ENCODE measurements around the gene PTCRA.
"Not testable (repeated sequence)": the region's sequence is repeated elsewhere in the genome, so short reads cannot be mapped to it uniquely, and the experiment has no call there.

PTCRA gene

DNA sequence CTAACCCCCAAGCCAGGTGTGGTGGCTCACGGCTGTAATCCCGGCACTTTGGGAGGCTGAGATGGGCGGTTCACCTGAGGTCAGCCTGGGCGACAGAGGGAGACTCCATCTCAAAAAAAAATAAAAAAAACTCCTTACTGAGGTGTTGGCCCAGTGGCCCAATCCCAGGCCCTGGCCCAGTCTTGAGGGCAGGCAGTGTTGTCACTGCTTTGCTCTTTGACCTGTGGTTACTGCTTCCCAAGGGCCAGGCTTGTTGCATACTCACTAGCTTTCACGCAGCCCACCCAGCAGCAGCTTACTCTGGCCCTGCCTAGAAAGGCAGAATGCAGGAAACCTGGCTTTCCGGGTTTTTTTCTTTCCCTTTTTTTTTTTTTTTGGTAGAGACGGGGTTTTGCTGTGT lies 26.6 kb downstream of the PTCRA start:
- DNase-seq, result no peak

DNA sequence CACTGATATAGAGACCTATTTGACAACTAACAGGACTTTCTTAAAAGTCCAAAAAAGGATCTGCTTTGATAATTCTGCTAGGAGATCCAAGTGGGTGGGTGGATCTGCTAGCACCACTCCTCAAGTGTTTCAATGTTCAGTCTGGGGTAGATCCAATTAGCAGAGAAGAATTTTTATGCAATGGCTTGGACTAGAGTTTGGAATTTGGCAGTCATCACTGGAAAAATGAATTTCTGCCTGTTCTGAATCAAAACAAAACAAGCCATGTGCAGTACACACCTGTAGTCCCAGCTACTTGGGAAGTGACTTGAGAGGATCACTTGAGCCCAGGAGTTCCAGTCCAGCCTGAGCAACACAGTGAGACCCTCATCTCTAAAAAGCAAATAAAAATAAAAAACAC lies 32.1 kb downstream of the PTCRA start:
- DNase-seq, result no peak

DNA sequence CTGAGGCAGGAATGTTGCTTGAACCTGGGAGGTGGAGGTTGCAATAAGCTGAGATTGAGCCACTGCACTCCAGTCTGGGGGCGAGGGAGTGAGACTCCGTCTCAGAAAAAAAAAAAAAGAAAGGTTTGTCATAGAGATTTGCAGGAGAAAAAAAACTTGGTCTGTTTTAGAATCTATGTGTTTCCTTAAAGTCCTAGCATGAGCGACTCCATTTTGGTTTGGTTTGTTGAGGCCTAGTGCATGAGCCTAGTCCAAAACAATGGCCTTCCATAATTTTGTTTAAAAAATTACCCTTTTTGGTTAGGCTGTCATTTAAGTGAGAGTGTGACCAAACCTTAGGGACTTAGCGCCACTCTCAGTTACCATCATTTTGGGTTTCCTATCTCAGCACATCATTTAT lies 36.5 kb downstream of the PTCRA start:
- no peak for DNase-seq

DNA sequence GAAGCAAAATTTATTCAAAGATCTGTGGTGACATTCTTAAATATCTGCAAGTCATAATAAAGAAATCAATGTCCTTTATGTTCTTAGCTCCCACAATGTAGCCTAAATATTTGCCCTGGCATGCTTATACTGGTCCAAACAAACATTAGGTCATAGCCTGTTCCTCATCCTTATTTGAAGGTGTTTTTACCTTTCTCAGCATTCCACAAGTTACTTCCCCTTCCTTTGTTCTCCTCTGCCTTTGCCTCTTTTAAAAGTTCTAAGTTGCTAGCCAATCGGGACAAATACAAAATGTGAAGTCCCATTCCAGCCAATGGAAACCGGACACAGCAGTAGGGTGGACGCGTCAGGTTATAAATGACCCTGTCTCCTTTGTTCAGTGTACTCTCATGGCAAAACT lies 38.6 kb downstream of the PTCRA start:
- DNase-seq, result not testable (repeated sequence)

DNA sequence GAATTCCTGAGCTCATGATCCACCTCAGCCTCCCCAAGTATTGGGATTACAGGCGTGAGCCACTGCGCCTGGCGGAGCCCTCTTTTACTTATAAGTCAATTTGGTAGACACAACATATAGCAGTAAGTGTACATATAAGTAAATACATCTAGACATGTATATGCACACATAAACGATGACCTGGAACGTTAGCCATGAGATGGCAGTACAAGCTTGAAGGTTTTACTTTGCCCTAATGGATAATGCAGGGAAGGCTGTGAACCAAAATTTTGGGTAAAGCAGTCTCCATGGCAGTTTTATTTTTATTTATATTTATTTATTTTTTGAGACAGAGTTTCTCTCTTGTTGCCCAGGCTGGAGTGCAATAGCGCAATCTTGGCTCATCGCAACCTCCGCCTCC lies 42.3 kb downstream of the PTCRA start:
- no peak for DNase-seq

DNA sequence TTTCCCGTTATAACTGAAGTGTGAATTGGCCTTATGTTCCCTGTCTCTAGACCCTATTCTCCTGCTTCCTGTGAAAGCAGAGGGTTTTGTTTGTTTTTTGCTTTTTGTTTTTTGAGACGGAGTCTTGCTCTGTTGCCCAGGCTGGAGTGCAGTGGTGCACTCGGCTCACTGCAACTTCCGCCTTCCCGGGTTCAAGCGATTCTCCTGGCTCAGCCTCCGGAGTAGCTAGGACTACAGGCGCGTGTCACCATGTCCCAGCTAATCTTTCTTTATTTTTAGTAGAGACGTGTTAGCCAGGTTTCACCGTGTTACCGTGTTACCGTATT lies 44.0 kb downstream of the PTCRA start:
- no peak for DNase-seq

DNA sequence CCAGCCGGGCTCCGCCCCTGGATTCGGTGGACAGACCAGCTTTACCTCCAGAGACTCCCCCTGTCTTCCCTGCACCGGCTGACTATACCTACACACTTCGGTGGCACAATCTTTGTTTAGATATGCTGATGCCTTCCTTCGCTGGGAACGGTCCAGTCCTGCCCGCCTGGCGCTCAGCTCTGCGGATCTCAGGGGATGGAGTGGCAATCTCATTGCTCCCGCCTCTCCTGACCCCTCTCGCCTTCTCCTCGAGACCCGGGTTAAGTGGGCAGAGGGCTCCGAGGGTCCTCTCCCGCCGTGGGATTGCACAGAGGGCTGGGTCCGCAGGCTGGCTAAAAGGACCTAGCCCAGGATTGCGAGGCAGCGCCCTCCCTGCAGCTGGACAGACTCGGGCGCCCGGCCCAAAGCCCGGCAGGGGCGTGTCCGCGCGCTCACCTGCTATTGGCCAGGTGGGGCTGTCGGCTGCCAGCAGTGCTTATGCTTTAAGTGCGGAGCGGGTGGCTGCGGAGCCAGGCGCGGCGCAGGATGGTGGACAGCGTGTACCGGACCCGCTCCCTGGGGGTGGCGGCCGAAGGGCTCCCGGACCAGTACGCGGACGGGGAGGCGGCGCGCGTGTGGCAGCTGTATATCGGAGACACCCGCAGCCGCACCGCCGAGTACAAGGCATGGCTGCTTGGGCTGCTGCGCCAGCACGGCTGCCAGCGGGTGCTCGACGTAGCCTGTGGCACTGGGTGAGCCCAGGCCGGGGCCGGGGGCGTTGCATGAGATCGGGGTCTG lies 44.6 kb downstream of the PTCRA start, which contains the start of gene GNMT:
TSS of gene GNMT (plus strand) at position 512 of the 777 bp plus-strand sequence. CDS start at position 526, 14 bp downstream.
- peak in 2 of 3 donors; percentile 27 to 45 for DNase-seq

DNA sequence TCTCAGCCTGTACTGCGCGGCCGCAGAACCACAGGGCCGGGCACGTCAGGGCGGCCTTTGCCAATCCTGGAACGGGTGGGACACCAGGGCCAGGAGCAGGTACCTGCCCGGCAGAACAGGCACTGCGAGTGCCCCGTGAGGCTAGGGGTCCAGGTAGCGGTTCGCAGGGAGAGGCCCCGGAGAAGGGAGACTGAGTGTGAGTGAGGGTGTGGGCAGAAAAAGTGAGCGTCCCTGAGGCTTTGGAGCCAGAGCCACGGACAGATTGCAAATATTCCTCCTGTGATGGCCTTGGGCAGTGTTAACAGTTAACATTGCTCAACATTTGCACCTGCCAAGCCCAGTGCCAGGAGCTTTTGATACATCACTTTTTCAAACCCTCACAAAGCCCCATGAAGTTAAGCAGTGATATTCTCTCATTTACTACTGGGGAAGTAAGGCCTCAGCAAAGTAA lies 45.2 kb downstream of the PTCRA start:
- DNase-seq, result no peak

DNA sequence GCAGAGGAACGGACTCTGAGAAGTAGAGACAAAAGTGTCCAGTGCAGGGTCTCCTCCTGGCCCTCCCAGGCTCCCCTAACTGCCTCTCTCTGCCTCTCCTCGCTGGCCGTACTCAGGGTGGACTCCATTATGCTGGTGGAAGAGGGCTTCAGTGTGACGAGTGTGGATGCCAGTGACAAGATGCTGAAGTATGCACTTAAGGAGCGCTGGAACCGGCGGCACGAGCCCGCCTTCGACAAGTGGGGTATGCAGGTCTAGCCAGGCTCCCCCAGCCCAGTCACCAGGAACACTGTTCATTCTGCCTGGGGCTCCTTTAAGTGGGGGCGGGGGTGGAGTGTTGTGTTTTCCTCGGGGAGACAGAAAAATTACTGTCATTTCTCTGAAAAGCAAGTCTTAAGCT lies 46.2 kb downstream of the PTCRA start:
- no peak for DNase-seq

DNA sequence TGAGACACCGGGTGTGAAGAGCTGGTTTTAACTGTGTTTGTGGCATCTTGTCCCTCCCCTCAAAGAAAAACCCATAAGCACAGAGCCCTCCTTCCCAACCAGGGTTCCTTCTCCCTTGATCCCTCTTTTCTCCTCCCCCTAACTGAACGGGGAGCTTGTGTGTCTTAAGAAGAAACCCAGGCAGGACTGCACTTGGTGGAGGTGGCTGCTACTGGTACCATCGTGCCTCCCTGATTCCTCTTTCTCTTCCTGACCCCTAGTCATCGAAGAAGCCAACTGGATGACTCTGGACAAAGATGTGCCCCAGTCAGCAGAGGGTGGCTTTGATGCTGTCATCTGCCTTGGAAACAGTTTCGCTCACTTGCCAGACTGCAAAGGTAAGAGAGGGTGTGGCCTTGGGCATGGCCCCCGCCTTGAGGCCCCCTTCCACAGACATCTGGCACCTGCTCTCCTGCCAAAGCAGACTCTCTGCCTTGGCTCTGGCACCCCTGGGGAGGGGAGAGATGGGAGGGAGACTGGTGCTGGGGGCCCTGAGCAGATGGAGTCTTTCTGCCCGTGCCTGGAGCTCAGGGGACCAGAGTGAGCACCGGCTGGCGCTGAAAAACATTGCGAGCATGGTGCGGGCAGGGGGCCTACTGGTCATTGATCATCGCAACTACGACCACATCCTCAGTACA lies 46.8 kb downstream of the PTCRA start:
- DNase-seq, result no peak

DNA sequence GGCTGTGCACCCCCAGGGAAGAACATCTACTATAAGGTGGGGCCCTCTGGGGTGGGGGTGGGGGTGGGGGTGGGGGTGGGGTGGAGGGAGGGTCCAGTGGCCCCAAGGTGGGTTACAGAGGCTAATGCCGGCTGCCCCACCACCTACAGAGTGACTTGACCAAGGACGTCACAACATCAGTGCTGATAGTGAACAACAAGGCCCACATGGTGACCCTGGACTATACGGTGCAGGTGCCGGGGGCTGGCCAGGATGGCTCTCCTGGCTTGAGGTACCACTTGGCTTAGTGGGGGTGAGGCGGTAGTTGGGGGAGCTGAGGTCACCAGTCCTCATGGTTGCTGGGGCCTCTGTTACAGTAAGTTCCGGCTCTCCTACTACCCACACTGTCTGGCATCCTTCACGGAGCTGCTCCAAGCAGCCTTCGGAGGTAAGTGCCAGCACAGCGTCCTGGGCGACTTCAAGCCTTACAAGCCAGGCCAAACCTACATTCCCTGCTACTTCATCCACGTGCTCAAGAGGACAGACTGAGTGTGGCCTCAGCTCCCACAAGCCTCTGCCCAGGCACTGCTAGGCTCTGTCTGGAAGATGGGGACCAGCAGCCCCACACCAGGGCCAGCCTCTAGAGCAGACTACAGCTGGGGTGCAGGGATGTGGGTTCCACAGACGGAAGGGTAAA lies 47.5 kb downstream of the PTCRA start:
- no peak for DNase-seq

DNA sequence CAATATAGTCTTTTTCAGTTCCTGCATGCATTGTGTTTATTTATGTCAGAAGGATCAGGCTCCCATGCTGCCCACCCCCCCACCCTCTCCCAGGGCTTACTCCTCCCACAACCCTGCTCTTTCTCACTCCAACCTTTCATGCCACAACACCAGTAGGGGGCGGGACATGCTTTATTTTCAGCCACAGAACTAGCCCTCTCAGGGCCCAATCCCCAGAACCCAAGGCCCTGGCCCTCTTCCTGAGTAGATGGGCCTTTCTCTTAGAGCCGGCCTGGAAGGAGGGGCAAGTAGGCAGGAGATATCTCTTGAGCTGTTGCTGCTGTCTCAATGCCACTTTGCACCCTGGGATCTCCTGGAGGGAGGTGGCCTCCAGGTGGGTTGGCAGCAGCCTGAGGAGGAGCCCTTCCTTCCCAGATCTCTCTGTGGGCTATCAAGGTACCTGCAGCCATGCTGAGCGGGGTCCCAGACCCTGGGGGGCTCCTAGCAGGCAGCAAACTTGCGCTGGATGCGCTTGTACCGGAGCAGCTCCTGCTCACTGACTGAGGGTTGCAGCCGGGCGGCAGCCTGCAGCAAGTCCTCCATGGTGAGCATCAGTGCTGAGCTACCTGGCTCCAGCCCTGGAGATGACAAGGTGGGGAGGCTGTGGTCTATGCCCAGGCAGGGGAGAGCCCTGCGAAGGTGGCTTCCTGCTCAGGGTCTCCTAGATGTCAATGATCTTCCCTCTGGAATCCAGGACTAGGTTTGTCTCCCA lies 48.2 kb downstream of the PTCRA start:
- peak; percentile 50 to 66 (median 54) for DNase-seq

DNA sequence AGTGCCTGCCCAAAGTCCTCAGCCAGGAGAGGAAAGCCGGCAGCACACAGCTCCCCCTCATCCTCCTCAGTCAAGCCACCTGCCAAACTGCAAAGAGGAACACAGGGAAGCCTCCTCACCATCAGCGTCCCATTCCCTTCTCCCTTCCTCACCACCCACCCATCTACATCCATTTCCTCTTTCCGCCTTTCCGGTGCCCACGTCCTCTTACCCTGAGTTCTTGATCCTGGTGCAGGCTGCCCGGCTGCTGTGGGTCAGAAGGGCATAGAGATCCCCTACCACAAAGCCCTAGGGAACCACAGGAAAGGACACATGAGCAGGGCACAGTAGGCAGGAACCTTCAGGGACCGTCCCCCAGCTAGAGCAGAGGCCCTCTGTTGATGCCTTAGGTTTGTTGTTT lies 50.7 kb downstream of the PTCRA start:
- DNase-seq, result peak; percentile 24 to 47 (median 32)

DNA sequence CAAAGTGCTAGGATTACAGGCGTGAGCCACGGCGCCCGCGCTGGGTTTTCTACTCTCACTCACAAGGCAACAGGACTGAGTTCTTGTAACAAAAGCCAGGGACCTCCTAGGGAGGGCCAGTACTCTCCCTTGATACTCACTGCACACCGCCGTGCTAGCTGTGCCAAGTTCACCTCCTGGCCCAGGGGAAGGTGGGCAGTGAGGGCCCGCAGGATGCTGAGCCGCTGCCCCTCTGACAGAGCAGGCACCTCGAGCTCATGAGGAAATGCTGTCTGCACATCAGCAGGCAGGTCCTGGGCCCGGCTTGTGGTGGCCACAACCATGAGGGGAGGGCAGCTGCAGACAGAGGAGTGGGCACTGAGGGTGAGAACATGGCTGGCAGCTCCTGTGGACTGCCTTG lies 51.4 kb downstream of the PTCRA start:
- DNase-seq, result no peak

DNA sequence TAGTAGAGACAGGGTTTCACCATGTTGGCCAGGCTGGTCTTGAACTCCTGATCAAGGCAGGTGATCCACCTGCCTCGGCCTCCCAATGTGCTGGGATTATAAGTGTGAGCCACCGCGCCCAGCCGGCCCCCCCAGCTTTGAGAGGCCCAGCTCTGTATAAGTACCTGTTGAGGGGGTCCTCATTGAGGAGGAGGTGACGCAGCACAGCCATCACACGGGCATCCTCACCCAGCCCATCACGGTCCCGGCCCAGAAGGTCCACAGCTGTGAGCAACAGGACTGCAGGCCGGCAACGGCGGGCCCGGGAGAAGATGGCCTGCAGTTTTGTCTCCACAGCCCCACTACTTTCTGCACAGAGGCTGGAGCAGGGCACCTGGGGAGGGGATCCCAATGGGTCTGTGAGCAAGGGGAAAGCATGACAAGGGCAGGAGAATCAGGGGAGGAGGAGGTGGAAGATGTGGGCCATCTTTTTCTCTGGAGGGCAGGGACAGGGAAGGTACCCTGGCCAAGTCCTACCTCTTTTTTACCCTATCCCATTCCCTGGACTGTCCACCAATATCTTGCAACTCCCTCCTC lies 52.4 kb downstream of the PTCRA start:
- no peak for DNase-seq

DNA sequence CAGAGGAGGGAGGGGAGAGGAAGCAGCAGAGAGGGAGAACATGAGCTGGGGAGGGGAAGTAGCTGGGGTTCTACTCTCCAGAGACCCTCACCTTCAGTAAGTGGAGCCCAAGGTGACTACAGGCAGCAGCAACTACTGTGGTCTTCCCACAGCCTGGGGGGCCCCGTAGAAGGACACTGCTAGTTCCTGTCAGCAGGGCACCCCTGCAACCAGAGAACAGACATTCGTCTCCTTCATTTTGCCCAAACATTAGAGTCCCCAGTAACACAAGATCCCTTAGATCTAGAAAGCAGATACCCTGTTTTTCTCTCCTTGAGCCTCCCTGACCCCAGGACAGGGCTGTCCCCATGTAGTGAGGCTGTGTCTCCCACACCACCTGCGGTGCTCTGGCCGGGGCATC lies 52.9 kb downstream of the PTCRA start:
- no peak for DNase-seq

DNA sequence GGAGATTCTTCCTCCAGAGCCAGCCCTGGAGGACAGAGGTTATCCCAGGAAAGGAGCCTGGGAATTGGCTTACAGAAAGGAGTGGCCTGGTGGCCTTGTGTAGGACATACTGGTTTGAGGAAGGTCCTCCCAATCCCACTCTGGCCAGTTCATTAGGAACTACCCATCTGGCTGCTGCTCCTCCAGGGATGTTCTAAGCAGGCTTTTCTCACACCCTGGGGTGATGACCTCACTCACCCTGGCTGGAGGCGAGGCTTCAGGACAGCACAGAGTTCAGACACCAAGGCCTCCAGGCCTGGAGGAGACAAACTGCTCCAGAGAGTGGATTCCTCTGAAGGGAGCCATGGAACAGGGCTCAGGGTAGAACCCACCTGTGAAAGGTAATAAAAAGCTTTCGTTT lies 53.6 kb downstream of the PTCRA start:
- DNase-seq, result peak in 1 of 3 donors; percentile 22

DNA sequence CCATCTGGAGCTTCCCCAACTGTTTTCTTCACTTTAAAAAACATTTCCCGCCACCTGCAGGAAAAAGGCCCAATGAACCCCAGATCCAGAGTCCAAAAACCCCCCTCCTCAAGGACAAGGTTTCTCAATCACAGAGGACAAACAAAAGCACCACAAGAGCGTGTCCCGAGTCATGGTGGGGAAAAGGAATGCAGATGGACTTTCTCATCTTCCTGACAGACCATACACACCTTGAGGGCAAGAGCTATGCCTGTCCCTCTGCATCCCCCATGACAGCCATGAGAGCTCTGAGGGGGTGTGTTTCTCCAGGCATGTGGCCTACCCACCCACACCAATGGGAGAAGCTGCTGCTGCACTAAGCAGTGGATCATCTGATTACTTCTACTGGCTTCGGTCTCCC lies 54.1 kb downstream of the PTCRA start:
- DNase-seq, result no peak

DNA sequence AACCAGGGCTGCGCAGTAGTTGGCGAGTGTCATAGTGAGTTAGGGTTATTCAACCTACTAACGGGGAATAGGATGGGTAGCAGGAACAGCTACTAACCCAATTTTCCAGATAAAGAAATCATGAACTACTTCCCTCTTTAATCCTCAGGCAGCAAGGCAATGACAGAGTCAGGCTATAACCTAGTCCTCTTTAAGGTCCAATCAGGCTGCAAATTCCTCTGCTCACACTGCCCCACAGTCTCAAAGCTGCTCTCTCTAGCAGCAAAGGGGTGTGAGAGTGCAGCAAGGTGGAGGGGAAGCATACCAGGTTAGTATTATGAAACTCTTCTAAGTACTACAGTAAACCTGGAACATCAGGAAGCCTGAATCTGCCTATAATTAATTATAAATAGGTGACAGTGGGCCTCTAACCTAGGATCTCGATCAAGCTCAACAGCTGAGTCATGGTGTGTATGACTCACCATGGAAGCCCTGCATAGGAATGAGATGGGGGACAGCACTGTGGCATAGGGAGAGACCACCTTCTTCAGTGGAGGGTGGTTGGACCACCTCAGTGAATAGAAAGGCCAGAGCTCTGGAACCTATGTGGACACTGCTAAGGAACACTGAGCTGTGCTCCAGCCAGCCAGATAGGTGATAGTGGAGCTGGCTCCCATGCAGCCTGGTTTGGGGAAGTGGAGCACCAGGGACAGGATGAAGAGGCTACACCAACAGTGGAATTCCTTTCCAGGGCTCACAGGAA lies 55.2 kb downstream of the PTCRA start:
- peak; percentile 31 to 42 (median 34) for DNase-seq

DNA sequence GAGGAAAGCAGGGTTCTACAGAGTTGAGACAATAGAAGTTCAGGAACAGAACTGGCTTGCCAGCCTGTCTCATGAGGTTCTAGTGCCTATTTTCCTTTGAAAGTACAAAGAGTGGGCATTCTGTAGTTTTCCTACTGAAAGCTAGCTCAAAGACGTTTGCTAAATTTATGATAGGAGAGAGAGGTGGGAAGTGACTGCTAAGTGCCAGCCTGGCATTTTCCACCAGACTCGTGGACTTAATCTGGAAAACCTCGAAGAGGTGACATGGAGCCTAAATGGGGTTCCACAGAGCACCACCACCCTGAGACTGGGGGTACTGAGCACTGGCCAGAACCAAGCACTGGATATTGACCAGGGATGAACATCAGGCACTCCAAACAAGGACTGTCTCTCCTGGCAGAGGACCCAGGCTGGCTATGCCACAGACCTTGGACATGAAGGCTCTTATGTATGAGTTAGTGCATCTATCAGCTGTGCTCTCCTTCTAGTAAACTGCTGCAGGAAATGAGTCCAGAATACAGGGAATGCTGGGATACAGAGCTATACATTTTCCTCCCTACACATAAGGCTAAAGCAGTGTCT lies 56.0 kb downstream of the PTCRA start:
- no peak for DNase-seq

DNA sequence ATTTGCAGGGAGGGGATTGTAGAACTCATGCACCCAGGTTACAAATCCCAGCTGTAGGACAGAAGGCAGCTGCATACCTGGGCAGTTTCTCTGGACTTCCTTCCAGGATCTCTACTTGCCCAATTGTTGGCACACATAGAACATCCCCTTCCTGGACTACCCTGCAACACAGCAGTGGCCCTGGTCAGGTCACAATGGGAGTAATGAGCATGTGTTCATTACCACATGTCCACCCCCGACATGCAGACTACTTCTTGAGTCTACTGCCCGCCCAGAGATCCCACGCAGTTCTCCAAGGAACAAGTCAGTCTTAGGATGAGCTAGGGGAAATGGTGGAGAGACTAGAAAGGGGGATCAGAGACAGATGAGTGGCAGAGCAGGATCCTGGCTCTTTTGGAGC lies 58.1 kb downstream of the PTCRA start:
- DNase-seq, result peak; percentile 53 to 69 (median 55)
